ENCODE measurements around the gene EXOSC9. TPM values are rescaled to one million over a fixed set of nuclear protein-coding genes. Genes with fewer than 3 reads are reported as not detected.

Gene EXOSC9
- total and polyA plus RNA-seq, 10 of the 15 experiments (the other 5 are each of a cell fraction or from before 2014, with no cell fraction given) = 49.0 to 131 (median 85.4) TPM

DNA sequence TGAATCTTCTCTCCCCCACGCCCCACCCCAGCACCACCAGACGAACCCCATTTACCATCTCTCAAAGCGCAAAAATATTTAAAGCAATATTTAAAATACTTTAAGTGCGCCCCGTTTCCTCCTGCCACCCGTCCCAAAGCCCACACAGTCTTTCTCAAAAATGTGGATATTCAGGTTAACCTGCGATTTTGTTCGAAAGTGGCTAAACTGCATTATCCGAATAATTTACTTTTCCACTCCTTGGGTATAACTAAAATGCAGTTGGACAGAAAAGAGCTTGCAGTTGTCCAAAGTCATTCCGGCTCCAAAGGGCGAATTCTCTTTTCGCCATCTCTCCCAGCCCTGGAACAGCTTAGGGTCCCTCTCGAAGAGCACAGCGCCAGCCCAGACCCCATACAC is 36.8 kb upstream of the EXOSC9 start:
- Histone ChIP-seq H3K4me2 (ENCODE audit: control insufficient read depth, insufficient read depth) (peak overlapping the region; percentile 45; the same call in 1 of the 2 replicates), H3K4me3 (0 out of 2 replicates have a peak overlapping the region, but pooled peaks have one; percentile 2), H3K9ac (ENCODE audit: control insufficient read depth, insufficient read depth, low read length) (no peak overlapping the region), H3K36me3 (ENCODE audit: control insufficient read depth in 2 of 2, insufficient read depth in 2 of 2, low read length in 1 of 2) (no peaks in the 10 kb centered on the region), H3K27me3 (replicated peaks in 1 of 2; ENCODE audit: control insufficient read depth in 2 of 2, insufficient read depth in 2 of 2, low read length in 1 of 2) (peaks cover 1 to 5% of the 10 kb centered on the region in 2 experiments; a peak in 3 of 4 replicates), H2AFZ (ENCODE audit: control insufficient read depth, low read depth, low read length) (no peak overlapping the region), H3K79me2 (ENCODE audit: control insufficient read depth, insufficient read depth, low read length) (no peaks in the 10 kb centered on the region), H3K9me3 (replicated peaks; ENCODE audit: control insufficient read depth, insufficient read depth, low read length) (no peaks in the 10 kb centered on the region; the same call in 2 of the 3 replicates), H3K27ac (ENCODE audit: control insufficient read depth, insufficient read depth) (no peak overlapping the region), H4K20me1 (ENCODE audit: control insufficient read depth, insufficient read depth) (no peaks in the 10 kb centered on the region), H3K4me1 (ENCODE audit: control insufficient read depth, insufficient read depth, low read length) (no peaks in the 10 kb centered on the region)
- FAIRE-seq (no peak), ATAC-seq (no peak), DNase-seq (ENCODE audit: low read depth, low spot score) (no peak)
- SMC1A ChIA-PET (ENCODE audit: uncharacterized antibody, unreplicated experiment) = interaction anchor here (6.4 kb wide), 1 partner anchor 14 kb away, joined by 36 read pairs; no protein-coding TSS in a partner anchor
- CTCF ChIA-PET = no interaction called here
- TF ChIP-seq, protein P1, sequence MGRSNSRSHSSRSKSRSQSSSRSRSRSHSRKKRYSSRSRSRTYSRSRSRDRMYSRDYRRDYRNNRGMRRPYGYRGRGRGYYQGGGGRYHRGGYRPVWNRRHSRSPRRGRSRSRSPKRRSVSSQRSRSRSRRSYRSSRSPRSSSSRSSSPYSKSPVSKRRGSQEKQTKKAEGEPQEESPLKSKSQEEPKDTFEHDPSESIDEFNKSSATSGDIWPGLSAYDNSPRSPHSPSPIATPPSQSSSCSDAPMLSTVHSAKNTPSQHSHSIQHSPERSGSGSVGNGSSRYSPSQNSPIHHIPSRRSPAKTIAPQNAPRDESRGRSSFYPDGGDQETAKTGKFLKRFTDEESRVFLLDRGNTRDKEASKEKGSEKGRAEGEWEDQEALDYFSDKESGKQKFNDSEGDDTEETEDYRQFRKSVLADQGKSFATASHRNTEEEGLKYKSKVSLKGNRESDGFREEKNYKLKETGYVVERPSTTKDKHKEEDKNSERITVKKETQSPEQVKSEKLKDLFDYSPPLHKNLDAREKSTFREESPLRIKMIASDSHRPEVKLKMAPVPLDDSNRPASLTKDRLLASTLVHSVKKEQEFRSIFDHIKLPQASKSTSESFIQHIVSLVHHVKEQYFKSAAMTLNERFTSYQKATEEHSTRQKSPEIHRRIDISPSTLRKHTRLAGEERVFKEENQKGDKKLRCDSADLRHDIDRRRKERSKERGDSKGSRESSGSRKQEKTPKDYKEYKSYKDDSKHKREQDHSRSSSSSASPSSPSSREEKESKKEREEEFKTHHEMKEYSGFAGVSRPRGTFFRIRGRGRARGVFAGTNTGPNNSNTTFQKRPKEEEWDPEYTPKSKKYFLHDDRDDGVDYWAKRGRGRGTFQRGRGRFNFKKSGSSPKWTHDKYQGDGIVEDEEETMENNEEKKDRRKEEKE (IDR thresholded peaks at IDR 0.05) = no peak
- TF ChIP-seq ZSCAN29 (IDR thresholded peaks at IDR 0.05) = no peak
- no peak for TF ChIP-seq SMAD1 (IDR thresholded peaks at IDR 0.05; ENCODE audit: low read depth, partially characterized antibody)
- no peak for TF ChIP-seq CBX3 (IDR thresholded peaks at IDR 0.05; ENCODE audit: borderline replicate concordance, low read depth)
- no peak for TF ChIP-seq HCFC1 (IDR thresholded peaks at IDR 0.05; ENCODE audit: low read length)
- TF ChIP-seq NFIC (IDR thresholded peaks at IDR 0.05; ENCODE audit: low read depth, low read length) = no peak
- no peak for TF ChIP-seq HDAC6 (IDR thresholded peaks at IDR 0.05; ENCODE audit: unreplicated experiment)
- no peak for TF ChIP-seq TBL1XR1 (IDR thresholded peaks at IDR 0.05; ENCODE audit: low read depth, low read length)
- no peak for TF ChIP-seq BHLHE40 (IDR thresholded peaks at IDR 0.05; ENCODE audit: borderline replicate concordance in 1 of 2, low read depth in 2 of 2, low read length in 1 of 2)
- TF ChIP-seq NKRF (conservative IDR thresholded peaks at IDR 0.05) = no peak
- no peak for TF ChIP-seq SP1 (IDR thresholded peaks at IDR 0.05; ENCODE audit: low read depth, low read length)
- TF ChIP-seq SMAD5 (IDR thresholded peaks at IDR 0.05; ENCODE audit: low read depth) = no peak
- TF ChIP-seq PML (IDR thresholded peaks at IDR 0.05; ENCODE audit: low read length) = no peak
- no peak for TF ChIP-seq POLR2AphosphoS5 (IDR thresholded peaks at IDR 0.05; ENCODE audit: low read length)
- TF ChIP-seq ZNF217 (IDR thresholded peaks at IDR 0.05) = no peak
- TF ChIP-seq MEF2A (IDR thresholded peaks at IDR 0.05; ENCODE audit: insufficient read depth, low read depth, low read length) = no peak
- no peak for TF ChIP-seq FOS (IDR thresholded peaks at IDR 0.05; ENCODE audit: borderline replicate concordance, extremely low read depth, insufficient read length)
- no peak for TF ChIP-seq RAD51 (IDR thresholded peaks at IDR 0.05)
- TF ChIP-seq EZH2 (IDR thresholded peaks at IDR 0.05; ENCODE audit: borderline replicate concordance, control insufficient read depth, low read depth, low read length) = no peak
- intact Hi-C loops (cut with micrococcal nuclease; ENCODE audit: unreplicated experiment) (no loop called here), in situ Hi-C loops (cut with MboI) (no loop called here)
- 64% methylated on average over 14 of the region's 14 CpGs for WGBS (ENCODE audit: insufficient coverage, insufficient replicate concordance, low lambda C conversion rate, missing lambda C conversion rate)
- RAD21 ChIA-PET (ENCODE audit: unreplicated experiment) = interaction anchor here (0.6 kb wide), 1 partner anchor 1445 kb away, joined by 3 read pairs; no protein-coding TSS in a partner anchor
- BruUV-seq (replicated peaks) = no TSS peak
- POLR2A ChIA-PET = interaction anchor here (0.9 kb wide), 1 partner anchor 10 kb away, joined by 3 read pairs; no protein-coding TSS in a partner anchor

Measured in GM12878 (cell line).